ENCODE data around the gene NPAS3. TPM values are rescaled to one million over a fixed set of nuclear protein-coding genes. Genes with fewer than 3 reads are reported as not detected.

NPAS3 gene
- total RNA-seq, 1 experiment from 2014 or later, result not detected

DNA sequence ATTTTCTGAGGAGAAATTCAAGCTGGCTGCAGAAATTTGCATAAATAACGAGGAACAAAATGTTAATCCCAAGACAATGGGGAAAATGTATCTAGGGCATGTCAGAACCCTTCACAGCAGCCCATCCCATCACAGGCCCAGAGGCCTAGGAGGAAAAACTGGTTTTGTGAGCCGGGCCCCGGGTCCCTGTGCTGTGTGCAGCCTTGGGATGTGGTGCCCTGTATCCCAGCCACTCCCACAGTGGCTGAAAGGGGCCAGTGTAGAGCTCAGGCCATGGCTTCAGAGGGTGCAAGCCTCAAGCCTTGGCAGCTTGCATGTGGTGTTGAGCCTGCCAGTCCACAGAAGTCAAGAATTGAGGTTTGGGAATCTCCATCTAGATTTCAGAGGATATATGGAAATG lies 57.7 kb downstream of the NPAS3 start:
- ATAC-seq, result no peak
- Histone ChIP-seq H3K4me3 (replicated peaks in 1 of 2; ENCODE audit: low read depth in 1 of 2, low read length in 2 of 2) (no peak overlapping the region), H4K20me1 (ENCODE audit: insufficient read depth) (no peaks in the 10 kb centered on the region), H3K27ac (ENCODE audit: low read depth, low read length) (no peak overlapping the region), H3K9ac (ENCODE audit: low read length) (no peak overlapping the region), H2AFZ (ENCODE audit: low read depth, low read length, poor library complexity, severe bottlenecking) (no peak overlapping the region), H3K79me2 (ENCODE audit: insufficient read depth, low read length) (no peaks in the 10 kb centered on the region), H3K27me3 (ENCODE audit: insufficient read depth, low read length) (no peaks in the 10 kb centered on the region), H3K36me3 (ENCODE audit: control insufficient read depth in 1 of 2, insufficient read depth in 2 of 2, low read length in 2 of 2) (no peaks in the 10 kb centered on the region), H3K9me3 (ENCODE audit: control insufficient read depth in 1 of 2, insufficient read depth in 1 of 2, low read depth in 1 of 2, low read length in 2 of 2) (peaks cover 0 to 3% of the 10 kb centered on the region in 2 experiments; a peak in 1 of 4 replicates), H3K4me1 (ENCODE audit: control insufficient read depth in 1 of 2, insufficient read depth in 2 of 2, low read length in 2 of 2) (no peaks in the 10 kb centered on the region), H3K4me2 (ENCODE audit: low read length) (no peak overlapping the region), H3K9me2 (ENCODE audit: insufficient read depth) (no peaks in the 10 kb centered on the region)
- ChIA-PET CTCF (no interaction called here), POLR2A (no interaction called here), RAD21 (ENCODE audit: low non-redundant PET in 1 of 2, low total read pairs in 2 of 2, uncharacterized antibody in 2 of 2, unreplicated experiment in 2 of 2) (no interaction called here)
- no TSS peak for BruUV-seq (replicated peaks)
- intact Hi-C loops (cut with micrococcal nuclease), result no loop called here
- TF ChIP-seq EZH2phosphoT487 (IDR thresholded peaks at IDR 0.05; ENCODE audit: borderline replicate concordance) (no peak), TCF7L2 (IDR thresholded peaks at IDR 0.05; ENCODE audit: borderline replicate concordance, extremely low read depth, insufficient read depth, insufficient read length) (no peak), CBX3 (IDR thresholded peaks at IDR 0.05; ENCODE audit: low read depth) (no peak), EGR1 (IDR thresholded peaks at IDR 0.05; ENCODE audit: low read depth) (no peak), ELF1 (IDR thresholded peaks at IDR 0.05; ENCODE audit: borderline replicate concordance, low read depth) (no peak), JUND (IDR thresholded peaks at IDR 0.05) (no peak), SRF (IDR thresholded peaks at IDR 0.05; ENCODE audit: low read depth) (no peak), SIN3A (IDR thresholded peaks at IDR 0.05; ENCODE audit: low read depth) (no peak), YY1 (IDR thresholded peaks at IDR 0.05; ENCODE audit: extremely low read depth, insufficient replicate concordance, low read depth, low read length) (no peak), EZH2 (IDR thresholded peaks at IDR 0.05) (no peak), ZNF274 (IDR thresholded peaks at IDR 0.05; ENCODE audit: low read depth, low read length) (no peak), ZFX (IDR thresholded peaks at IDR 0.05) (no peak), RAD21 (IDR thresholded peaks at IDR 0.05; ENCODE audit: low read depth) (no peak), CEBPB (IDR thresholded peaks at IDR 0.05; ENCODE audit: low read depth) (no peak)
- TF ChIP-seq, protein P1, sequence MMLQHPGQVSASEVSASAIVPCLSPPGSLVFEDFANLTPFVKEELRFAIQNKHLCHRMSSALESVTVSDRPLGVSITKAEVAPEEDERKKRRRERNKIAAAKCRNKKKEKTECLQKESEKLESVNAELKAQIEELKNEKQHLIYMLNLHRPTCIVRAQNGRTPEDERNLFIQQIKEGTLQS (IDR thresholded peaks at IDR 0.05), result no peak
- TF ChIP-seq, protein P2, sequence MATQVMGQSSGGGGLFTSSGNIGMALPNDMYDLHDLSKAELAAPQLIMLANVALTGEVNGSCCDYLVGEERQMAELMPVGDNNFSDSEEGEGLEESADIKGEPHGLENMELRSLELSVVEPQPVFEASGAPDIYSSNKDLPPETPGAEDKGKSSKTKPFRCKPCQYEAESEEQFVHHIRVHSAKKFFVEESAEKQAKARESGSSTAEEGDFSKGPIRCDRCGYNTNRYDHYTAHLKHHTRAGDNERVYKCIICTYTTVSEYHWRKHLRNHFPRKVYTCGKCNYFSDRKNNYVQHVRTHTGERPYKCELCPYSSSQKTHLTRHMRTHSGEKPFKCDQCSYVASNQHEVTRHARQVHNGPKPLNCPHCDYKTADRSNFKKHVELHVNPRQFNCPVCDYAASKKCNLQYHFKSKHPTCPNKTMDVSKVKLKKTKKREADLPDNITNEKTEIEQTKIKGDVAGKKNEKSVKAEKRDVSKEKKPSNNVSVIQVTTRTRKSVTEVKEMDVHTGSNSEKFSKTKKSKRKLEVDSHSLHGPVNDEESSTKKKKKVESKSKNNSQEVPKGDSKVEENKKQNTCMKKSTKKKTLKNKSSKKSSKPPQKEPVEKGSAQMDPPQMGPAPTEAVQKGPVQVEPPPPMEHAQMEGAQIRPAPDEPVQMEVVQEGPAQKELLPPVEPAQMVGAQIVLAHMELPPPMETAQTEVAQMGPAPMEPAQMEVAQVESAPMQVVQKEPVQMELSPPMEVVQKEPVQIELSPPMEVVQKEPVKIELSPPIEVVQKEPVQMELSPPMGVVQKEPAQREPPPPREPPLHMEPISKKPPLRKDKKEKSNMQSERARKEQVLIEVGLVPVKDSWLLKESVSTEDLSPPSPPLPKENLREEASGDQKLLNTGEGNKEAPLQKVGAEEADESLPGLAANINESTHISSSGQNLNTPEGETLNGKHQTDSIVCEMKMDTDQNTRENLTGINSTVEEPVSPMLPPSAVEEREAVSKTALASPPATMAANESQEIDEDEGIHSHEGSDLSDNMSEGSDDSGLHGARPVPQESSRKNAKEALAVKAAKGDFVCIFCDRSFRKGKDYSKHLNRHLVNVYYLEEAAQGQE (IDR thresholded peaks at IDR 0.05; ENCODE audit: low read depth), result no peak
- TF ChIP-seq, protein P3, sequence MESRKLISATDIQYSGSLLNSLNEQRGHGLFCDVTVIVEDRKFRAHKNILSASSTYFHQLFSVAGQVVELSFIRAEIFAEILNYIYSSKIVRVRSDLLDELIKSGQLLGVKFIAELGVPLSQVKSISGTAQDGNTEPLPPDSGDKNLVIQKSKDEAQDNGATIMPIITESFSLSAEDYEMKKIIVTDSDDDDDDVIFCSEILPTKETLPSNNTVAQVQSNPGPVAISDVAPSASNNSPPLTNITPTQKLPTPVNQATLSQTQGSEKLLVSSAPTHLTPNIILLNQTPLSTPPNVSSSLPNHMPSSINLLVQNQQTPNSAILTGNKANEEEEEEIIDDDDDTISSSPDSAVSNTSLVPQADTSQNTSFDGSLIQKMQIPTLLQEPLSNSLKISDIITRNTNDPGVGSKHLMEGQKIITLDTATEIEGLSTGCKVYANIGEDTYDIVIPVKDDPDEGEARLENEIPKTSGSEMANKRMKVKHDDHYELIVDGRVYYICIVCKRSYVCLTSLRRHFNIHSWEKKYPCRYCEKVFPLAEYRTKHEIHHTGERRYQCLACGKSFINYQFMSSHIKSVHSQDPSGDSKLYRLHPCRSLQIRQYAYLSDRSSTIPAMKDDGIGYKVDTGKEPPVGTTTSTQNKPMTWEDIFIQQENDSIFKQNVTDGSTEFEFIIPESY (IDR thresholded peaks at IDR 0.05; ENCODE audit: extremely low read depth, insufficient replicate concordance, low read length), result no peak
- TF ChIP-seq, protein P4, sequence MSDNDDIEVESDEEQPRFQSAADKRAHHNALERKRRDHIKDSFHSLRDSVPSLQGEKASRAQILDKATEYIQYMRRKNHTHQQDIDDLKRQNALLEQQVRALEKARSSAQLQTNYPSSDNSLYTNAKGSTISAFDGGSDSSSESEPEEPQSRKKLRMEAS (IDR thresholded peaks at IDR 0.05), result no peak
- DNase-seq (ENCODE audit: low read depth, low spot score), result no peak
